HCT116 (cell line): ENCODE measurements around the gene REEP5.

ENCODE experiments used
- CTCF ChIP-seq, 3 experiments: fragments of 200-600 bp in 1 of 3; sonication (generic) in 1 of 3; IDR thresholded peaks in 2 of 3; conservative IDR thresholded peaks in 1 of 3; 2 replicates each; pipeline ENCODE4 v1.5.1; 2012 to 2017; ENCODE audit warnings: low read depth in 2 of 3, low read length in 2 of 3, antibody characterized with exemption in 1 of 3, borderline replicate concordance in 1 of 3, control low read depth in 1 of 3, mild to moderate bottlenecking in 1 of 3, mixed read lengths in 1 of 3, mixed run types in 1 of 3, moderate library complexity in 1 of 3; ENCODE audit not compliant: insufficient read depth in 1 of 3
- JUND ChIP-seq: IDR thresholded peaks from 2 replicates; pipeline ENCODE4 v1.6.1; 2012
- POLR2A ChIP-seq: IDR thresholded peaks from 2 replicates; pipeline ENCODE4 v1.7.0; 2011; ENCODE audit warnings: borderline replicate concordance; ENCODE audit not compliant: insufficient read depth, insufficient read length; ENCODE audit errors: extremely low read depth
- REST ChIP-seq: IDR thresholded peaks from 2 replicates; pipeline ENCODE4 v1.6.1; 2012; ENCODE audit warnings: low read depth
- SIN3A ChIP-seq: IDR thresholded peaks from 2 replicates; pipeline ENCODE4 v1.6.1; 2012; ENCODE audit warnings: low read depth
- SP1 ChIP-seq: IDR thresholded peaks from 2 replicates; pipeline ENCODE4 v1.6.1; 2012; ENCODE audit warnings: low read depth

GRCh38 chr5:112867411-112867810, 54.6 kb downstream of the REEP5 start:
- no peak for TF ChIP-seq CTCF (IDR thresholded peaks at IDR 0.05 in 2 of 3, conservative IDR thresholded peaks at IDR 0.05 in 1 of 3; ENCODE audit: borderline replicate concordance in 1 of 3, insufficient read depth in 1 of 3, low read depth in 2 of 3, low read length in 2 of 3)
- TF ChIP-seq SP1: no peak
- TF ChIP-seq JUND: no peak
- TF ChIP-seq REST: no peak
- no peak for TF ChIP-seq SIN3A
- no peak for TF ChIP-seq POLR2A
